ENCODE results near the gene CARD9. TPM values are rescaled to one million over a fixed set of nuclear protein-coding genes. Genes with fewer than 3 reads are reported as not detected.

Gene CARD9
- total RNA-seq, 1 experiment from 2014 or later = 2.9 TPM

DNA sequence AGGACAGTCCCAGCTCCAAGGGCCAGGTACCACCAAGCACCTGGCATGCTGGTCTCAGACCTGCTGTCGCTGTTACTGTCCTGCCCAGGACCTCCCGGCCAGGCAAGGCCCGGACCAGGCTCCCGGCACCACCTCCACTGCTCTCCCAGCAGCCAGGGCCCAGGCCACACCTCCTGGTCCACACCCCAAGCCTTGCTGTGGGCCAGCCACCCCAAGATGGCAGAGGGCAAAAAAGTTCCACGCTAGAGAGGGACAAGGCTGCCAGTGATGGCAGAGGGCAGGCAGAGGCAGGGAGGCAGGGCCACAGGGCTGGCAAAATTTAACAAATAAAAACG, 11.1 kb downstream of the CARD9 start:
- H3K4me2 ChIP-seq (ENCODE audit: low read depth, low read length, poor library complexity, severe bottlenecking) = peak overlapping the region; percentile 69
- no peaks in the 10 kb centered on the region for H3K9me2 ChIP-seq (replicated peaks; ENCODE audit: insufficient read depth, low read length)
- peak overlapping the region; percentile 54 for H3K9ac ChIP-seq (ENCODE audit: low read length)
- peak overlapping the region; percentile 83 for H3K4me3 ChIP-seq (ENCODE audit: low read length)
- H3K4me1 ChIP-seq (ENCODE audit: low read length) = peaks cover 18% of the 10 kb centered on the region
- peaks cover 6% of the 10 kb centered on the region; the same call in 1 of the 2 replicates for H3K79me2 ChIP-seq (ENCODE audit: low read length)
- H3K9me3 ChIP-seq (ENCODE audit: low read length) = no peaks in the 10 kb centered on the region
- H3K36me3 ChIP-seq (ENCODE audit: insufficient read depth, low read length) = no peaks in the 10 kb centered on the region
- H4K20me1 ChIP-seq (ENCODE audit: insufficient read depth, low read depth, low read length) = peaks cover 9% of the 10 kb centered on the region
- H3K27ac ChIP-seq (ENCODE audit: low read length) = no peak overlapping the region
- no peak overlapping the region for H2AFZ ChIP-seq (ENCODE audit: low read length)
- no peak for DNase-seq
- H3K27me3 ChIP-seq (ENCODE audit: low read length) = no peaks in the 10 kb centered on the region

DNA sequence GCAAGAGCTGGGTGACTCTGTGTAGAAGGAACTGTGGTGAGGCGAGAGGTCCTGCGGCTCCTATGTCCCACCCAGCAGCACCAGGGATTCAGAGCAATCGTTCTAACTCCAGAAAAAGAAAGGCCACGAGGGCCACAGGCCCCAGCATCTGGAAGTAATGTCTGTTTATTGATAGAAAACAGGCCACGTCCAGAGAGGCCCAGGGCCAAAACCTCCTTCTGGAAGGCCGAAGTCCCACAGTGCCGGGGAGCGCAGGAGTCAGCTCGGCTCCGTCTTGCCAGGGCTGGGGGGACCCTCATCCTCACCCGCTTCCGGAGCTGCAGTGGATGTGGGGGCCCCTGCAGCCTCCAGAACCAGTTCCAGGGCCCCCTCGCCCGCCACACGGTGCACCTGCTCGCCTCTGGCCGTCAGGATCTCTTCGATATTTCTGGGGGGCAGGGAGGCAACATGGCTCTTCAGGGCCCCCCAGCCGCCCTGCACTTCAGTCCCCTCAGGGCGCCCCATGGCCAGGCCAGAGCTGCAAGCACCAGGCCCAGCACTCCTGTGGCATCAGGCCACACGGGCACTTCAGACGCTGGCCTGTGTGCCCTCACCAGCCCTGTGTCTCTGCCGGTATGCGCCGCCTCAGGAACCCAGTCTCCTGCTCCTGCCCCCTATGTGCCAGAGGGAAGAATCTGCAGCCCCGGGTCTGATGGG, 11.6 kb downstream of the CARD9 start:
- no peaks in the 10 kb centered on the region for H3K27me3 ChIP-seq (ENCODE audit: low read length)
- DNase-seq = no peak
- peak overlapping the region; percentile 54; the same call in 1 of the 2 replicates for H3K9ac ChIP-seq (ENCODE audit: low read length)
- H3K79me2 ChIP-seq (ENCODE audit: low read length) = peaks cover 6% of the 10 kb centered on the region; the same call in 1 of the 2 replicates
- H2AFZ ChIP-seq (ENCODE audit: low read length) = no peak overlapping the region
- H3K27ac ChIP-seq (ENCODE audit: low read length) = no peak overlapping the region
- no peaks in the 10 kb centered on the region for H3K36me3 ChIP-seq (ENCODE audit: insufficient read depth, low read length)
- H4K20me1 ChIP-seq (ENCODE audit: insufficient read depth, low read depth, low read length) = peaks cover 9% of the 10 kb centered on the region
- H3K9me2 ChIP-seq (replicated peaks; ENCODE audit: insufficient read depth, low read length) = no peaks in the 10 kb centered on the region
- peak overlapping the region; percentile 83; the same call in 1 of the 2 replicates for H3K4me3 ChIP-seq (ENCODE audit: low read length)
- H3K4me1 ChIP-seq (ENCODE audit: low read length) = peaks cover 18% of the 10 kb centered on the region
- H3K4me2 ChIP-seq (ENCODE audit: low read depth, low read length, poor library complexity, severe bottlenecking) = peak overlapping the region; percentile 69
- H3K9me3 ChIP-seq (ENCODE audit: low read length) = no peaks in the 10 kb centered on the region

DNA sequence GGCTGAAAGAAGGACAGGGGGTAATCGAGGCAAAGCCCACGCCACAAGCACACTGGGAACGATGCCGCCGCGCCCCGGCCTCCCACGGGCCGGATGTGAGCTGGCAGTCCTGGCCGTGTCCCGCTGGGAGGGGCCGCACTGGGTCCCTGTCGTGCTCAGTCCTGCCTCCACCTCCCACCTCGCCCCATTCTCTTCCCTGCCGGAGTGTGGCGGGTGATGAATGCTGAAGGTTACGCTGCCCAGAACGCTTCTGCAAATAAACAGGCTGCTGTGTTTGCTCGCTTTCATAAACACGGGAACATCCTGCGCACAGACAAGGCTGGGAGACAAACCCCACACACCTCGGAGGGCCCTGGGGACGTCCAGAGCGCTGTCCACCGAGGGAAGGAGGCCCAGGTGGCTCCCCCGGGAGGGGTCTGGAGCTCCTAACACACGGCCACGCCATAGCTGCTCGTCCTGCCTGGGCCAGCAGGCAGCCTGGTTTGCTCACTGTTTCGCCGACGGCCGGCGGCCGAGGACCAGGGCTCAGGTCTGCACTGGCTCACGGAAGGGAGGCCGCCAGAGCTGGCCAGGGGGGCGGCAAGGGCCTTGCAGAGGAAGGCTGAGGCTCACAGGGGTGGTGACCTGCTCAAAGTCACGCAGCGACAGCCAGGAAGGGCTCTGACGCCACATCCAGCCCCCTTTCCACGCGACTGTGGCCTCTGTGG, 12.3 kb downstream of the CARD9 start:
- Histone ChIP-seq H2AFZ (ENCODE audit: low read length) (no peak overlapping the region), H3K79me2 (ENCODE audit: low read length) (peaks cover 6% of the 10 kb centered on the region; the same call in 1 of the 2 replicates), H3K9me3 (ENCODE audit: low read length) (no peaks in the 10 kb centered on the region), H3K27ac (ENCODE audit: low read length) (no peak overlapping the region), H3K4me2 (ENCODE audit: low read depth, low read length, poor library complexity, severe bottlenecking) (no peak overlapping the region), H3K4me3 (ENCODE audit: low read length) (no peak overlapping the region), H3K9ac (ENCODE audit: low read length) (no peak overlapping the region), H4K20me1 (ENCODE audit: insufficient read depth, low read depth, low read length) (peaks cover 9% of the 10 kb centered on the region), H3K27me3 (ENCODE audit: low read length) (no peaks in the 10 kb centered on the region), H3K36me3 (ENCODE audit: insufficient read depth, low read length) (no peaks in the 10 kb centered on the region), H3K9me2 (replicated peaks; ENCODE audit: insufficient read depth, low read length) (no peaks in the 10 kb centered on the region), H3K4me1 (ENCODE audit: low read length) (peaks cover 18% of the 10 kb centered on the region)
- no peak for DNase-seq

DNA sequence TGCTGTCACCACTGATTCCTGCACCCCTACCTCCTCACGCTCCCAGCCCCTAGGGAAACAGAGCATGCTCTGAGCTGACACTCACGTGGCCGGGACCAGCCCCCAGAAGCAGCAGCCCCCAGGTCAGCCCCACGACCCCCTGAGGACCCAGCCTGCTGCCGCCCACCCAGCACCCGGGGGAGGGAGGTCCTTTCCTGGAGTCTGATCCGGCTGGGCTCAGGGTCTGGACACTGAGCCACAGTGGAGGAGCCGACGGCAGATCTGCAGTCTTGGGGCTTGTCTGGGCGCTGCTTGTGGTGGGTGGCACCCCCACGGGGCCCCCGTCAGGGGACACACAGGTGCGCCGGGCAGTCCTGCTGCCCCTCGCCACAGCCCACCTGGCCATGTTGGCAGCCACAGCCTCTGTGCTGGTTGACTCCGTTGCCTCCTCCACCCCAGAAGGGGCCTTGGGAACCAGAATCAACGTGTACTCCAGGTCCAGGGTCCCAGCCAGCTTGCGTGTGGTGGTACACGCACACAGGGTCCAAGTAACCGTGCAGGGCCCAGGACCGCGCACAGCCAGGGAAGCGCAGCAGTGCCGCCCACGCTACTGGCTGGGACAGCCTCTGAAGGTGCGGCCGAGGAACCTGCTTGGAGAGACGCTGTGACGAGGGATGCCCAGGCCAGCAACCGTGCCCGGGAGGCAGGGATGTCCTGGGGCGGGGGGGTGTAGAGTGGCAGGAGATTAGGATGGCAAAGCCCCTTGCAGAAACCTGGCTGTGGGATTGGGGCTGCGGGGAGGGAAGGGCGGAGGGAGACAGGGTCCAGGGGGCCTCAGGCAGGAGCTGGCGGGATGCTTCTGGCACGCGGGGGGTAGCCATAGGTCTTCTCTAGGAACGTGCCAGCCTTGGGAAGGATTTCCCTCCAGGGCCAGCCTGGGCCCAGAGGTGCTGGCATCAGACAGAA, 13.4 kb downstream of the CARD9 start:
- Histone ChIP-seq H2AFZ (ENCODE audit: low read length) (no peak overlapping the region), H3K79me2 (ENCODE audit: low read length) (peaks cover 6% of the 10 kb centered on the region; the same call in 1 of the 2 replicates), H3K9me3 (ENCODE audit: low read length) (no peaks in the 10 kb centered on the region), H3K27me3 (ENCODE audit: low read length) (no peaks in the 10 kb centered on the region), H3K4me2 (ENCODE audit: low read depth, low read length, poor library complexity, severe bottlenecking) (no peak overlapping the region), H3K4me1 (ENCODE audit: low read length) (peaks cover 23% of the 10 kb centered on the region), H3K9me2 (replicated peaks; ENCODE audit: insufficient read depth, low read length) (no peaks in the 10 kb centered on the region), H3K4me3 (ENCODE audit: low read length) (no peak overlapping the region), H3K36me3 (ENCODE audit: insufficient read depth, low read length) (no peaks in the 10 kb centered on the region), H3K9ac (ENCODE audit: low read length) (no peak overlapping the region), H4K20me1 (ENCODE audit: insufficient read depth, low read depth, low read length) (peaks cover 9% of the 10 kb centered on the region), H3K27ac (ENCODE audit: low read length) (no peak overlapping the region)
- no peak for DNase-seq

DNA sequence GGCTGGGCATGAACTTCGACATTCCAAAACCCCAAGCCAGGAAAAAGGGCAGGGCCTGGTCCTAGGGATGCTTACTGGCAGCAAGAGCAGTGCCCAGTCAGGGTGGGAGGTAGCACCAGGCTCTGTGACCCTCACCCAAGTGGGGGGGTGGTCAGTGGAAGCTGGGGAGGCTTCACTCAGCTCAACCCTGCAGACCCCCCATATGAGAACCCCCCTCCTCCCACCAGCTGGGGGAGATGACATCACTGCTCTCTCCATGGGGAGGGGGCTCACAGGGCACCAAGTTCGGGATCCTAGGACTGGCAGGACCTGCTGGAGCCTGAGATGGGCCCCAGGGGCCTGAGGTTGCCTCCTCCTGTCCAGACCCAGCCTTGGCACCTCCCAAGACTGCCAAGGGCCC, 14.6 kb downstream of the CARD9 start:
- H3K9me2 ChIP-seq (replicated peaks; ENCODE audit: insufficient read depth, low read length) = no peaks in the 10 kb centered on the region
- no peaks in the 10 kb centered on the region for H3K9me3 ChIP-seq (ENCODE audit: low read length)
- H3K4me2 ChIP-seq (ENCODE audit: low read depth, low read length, poor library complexity, severe bottlenecking) = no peak overlapping the region
- peaks cover 15% of the 10 kb centered on the region for H4K20me1 ChIP-seq (ENCODE audit: insufficient read depth, low read depth, low read length)
- H3K27me3 ChIP-seq (ENCODE audit: low read length) = no peaks in the 10 kb centered on the region
- H3K4me1 ChIP-seq (ENCODE audit: low read length) = peaks cover 27% of the 10 kb centered on the region
- DNase-seq = no peak
- no peak overlapping the region for H2AFZ ChIP-seq (ENCODE audit: low read length)
- no peak overlapping the region for H3K4me3 ChIP-seq (ENCODE audit: low read length)
- H3K27ac ChIP-seq (ENCODE audit: low read length) = no peak overlapping the region
- no peaks in the 10 kb centered on the region for H3K36me3 ChIP-seq (ENCODE audit: insufficient read depth, low read length)
- H3K79me2 ChIP-seq (ENCODE audit: low read length) = peaks cover 6% of the 10 kb centered on the region; the same call in 1 of the 2 replicates
- H3K9ac ChIP-seq (ENCODE audit: low read length) = no peak overlapping the region

DNA sequence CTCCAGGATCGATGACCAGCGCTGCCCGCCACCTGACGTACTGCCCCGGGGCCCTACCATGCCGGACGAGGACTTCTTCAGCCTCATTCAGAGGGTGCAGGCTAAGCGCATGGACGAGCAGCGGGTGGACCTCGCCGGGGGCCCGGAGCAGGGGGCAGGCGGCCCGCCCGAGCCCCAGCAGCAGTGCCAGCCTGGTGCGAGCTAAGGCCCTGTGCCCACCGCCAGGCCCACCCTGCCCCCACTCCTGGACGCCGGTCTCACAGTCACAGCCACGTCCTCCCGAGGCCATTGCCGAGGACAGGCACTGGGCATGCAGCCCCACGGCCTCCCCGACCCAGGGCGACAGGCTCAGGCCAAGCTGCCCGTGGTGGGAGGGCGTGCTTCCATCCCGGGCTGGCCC, 15.5 kb downstream of the CARD9 start:
- Histone ChIP-seq H3K79me2 (ENCODE audit: low read length) (peaks cover 6% of the 10 kb centered on the region; the same call in 1 of the 2 replicates), H3K4me3 (ENCODE audit: low read length) (no peak overlapping the region), H3K9me3 (ENCODE audit: low read length) (no peaks in the 10 kb centered on the region), H3K4me2 (ENCODE audit: low read depth, low read length, poor library complexity, severe bottlenecking) (no peak overlapping the region), H3K4me1 (ENCODE audit: low read length) (peaks cover 33% of the 10 kb centered on the region), H3K27me3 (ENCODE audit: low read length) (no peaks in the 10 kb centered on the region), H3K36me3 (ENCODE audit: insufficient read depth, low read length) (no peaks in the 10 kb centered on the region), H2AFZ (ENCODE audit: low read length) (no peak overlapping the region), H3K9me2 (replicated peaks; ENCODE audit: insufficient read depth, low read length) (no peaks in the 10 kb centered on the region), H3K27ac (ENCODE audit: low read length) (no peak overlapping the region), H4K20me1 (ENCODE audit: insufficient read depth, low read depth, low read length) (peaks cover 24% of the 10 kb centered on the region), H3K9ac (ENCODE audit: low read length) (no peak overlapping the region)
- DNase-seq = no peak

DNA sequence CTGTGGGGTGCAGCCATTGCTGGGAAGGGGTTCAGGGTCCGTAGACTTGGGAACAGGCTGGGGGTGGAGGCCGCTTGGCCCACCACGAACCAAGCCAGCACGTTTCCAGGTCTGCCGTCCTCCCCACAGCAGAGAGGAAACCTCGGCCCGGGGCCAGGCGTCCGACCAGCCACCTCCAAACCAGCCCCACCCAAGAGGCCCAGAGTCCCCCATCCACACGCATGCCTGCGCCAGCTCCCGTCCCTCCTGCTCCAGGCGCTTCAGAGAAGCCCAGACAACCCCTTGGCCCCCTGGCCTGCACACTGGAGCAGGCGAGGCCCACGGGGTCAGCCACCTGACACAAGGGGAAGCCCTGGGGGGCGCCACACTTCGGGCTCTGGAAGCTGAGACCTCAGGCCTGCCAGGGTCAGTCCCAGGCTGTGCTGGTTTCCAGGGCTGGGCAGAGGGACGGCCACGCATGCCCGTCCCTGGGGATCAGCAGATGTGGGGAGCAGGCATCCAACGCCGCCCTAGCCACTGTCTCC, 16.2 kb downstream of the CARD9 start:
- Histone ChIP-seq H3K79me2 (ENCODE audit: low read length) (no peaks in the 10 kb centered on the region), H3K4me1 (ENCODE audit: low read length) (peaks cover 34% of the 10 kb centered on the region), H3K9me2 (replicated peaks; ENCODE audit: insufficient read depth, low read length) (no peaks in the 10 kb centered on the region), H2AFZ (ENCODE audit: low read length) (no peak overlapping the region), H3K36me3 (ENCODE audit: insufficient read depth, low read length) (no peaks in the 10 kb centered on the region), H3K4me2 (ENCODE audit: low read depth, low read length, poor library complexity, severe bottlenecking) (no peak overlapping the region), H3K9ac (ENCODE audit: low read length) (no peak overlapping the region), H3K9me3 (ENCODE audit: low read length) (no peaks in the 10 kb centered on the region), H4K20me1 (ENCODE audit: insufficient read depth, low read depth, low read length) (peaks cover 19% of the 10 kb centered on the region; the same call in 1 of the 2 replicates), H3K4me3 (ENCODE audit: low read length) (no peak overlapping the region), H3K27ac (ENCODE audit: low read length) (no peak overlapping the region), H3K27me3 (ENCODE audit: low read length) (no peaks in the 10 kb centered on the region)
- no peak for DNase-seq
